RWPE2 (cell line): Measurements from ENCODE around the gene CALML3.

ENCODE experiments used
- ATAC-seq: fragments of 200-7000 bp; cut with Tn5 transposase; 3 replicates; pipeline ENCODE4 v1.9.1; 2021; ENCODE audit warnings: low read depth
- DNase-seq: peaks from one replicate; pipeline ENCODE4 v3.0.0-alpha.2; 2020; ENCODE audit warnings: low spot score
- H3K27ac ChIP-seq: fragments of 450-650 bp; 2 replicates; pipeline ENCODE4 v1.5.1; 2017; ENCODE audit warnings: mild to moderate bottlenecking; ENCODE audit not compliant: poor library complexity, severe bottlenecking
- H3K27me3 ChIP-seq: fragments of 250-450 bp; sonication (Bioruptor Pico); 2 replicates; pipeline ENCODE4 v1.5.1; 2021; ENCODE audit warnings: mild to moderate bottlenecking, moderate library complexity; ENCODE audit not compliant: insufficient read depth, poor library complexity, severe bottlenecking
- H3K36me3 ChIP-seq: fragments of 250-450 bp; sonication (Bioruptor Pico); 2 replicates; pipeline ENCODE4 v1.5.1; 2020; ENCODE audit warnings: low read depth, mild to moderate bottlenecking, moderate library complexity
- H3K4me1 ChIP-seq: fragments of 250-450 bp; sonication (Bioruptor Pico); 2 replicates; pipeline ENCODE4 v1.5.1; 2021; ENCODE audit warnings: mild to moderate bottlenecking, moderate library complexity; ENCODE audit not compliant: insufficient read depth, poor library complexity, severe bottlenecking
- H3K4me3 ChIP-seq: fragments of 250-450 bp; sonication (Bioruptor Pico); 2 replicates; pipeline ENCODE4 v1.5.1; 2021; ENCODE audit warnings: mild to moderate bottlenecking, moderate library complexity; ENCODE audit not compliant: severe bottlenecking
- H3K9me3 ChIP-seq: fragments of 250-450 bp; sonication (Bioruptor Pico); 2 replicates; pipeline ENCODE4 v1.5.1; 2021; ENCODE audit warnings: mild to moderate bottlenecking, moderate library complexity; ENCODE audit not compliant: severe bottlenecking
- TF ChIP-seq, protein P1 (sequence below): fragments of 450-650 bp; IDR thresholded peaks from one replicate; pipeline ENCODE4 v1.5.1; 2017; ENCODE audit warnings: mild to moderate bottlenecking, moderate library complexity; ENCODE audit not compliant: poor library complexity, severe bottlenecking

The CALML3 gene

DNA sequence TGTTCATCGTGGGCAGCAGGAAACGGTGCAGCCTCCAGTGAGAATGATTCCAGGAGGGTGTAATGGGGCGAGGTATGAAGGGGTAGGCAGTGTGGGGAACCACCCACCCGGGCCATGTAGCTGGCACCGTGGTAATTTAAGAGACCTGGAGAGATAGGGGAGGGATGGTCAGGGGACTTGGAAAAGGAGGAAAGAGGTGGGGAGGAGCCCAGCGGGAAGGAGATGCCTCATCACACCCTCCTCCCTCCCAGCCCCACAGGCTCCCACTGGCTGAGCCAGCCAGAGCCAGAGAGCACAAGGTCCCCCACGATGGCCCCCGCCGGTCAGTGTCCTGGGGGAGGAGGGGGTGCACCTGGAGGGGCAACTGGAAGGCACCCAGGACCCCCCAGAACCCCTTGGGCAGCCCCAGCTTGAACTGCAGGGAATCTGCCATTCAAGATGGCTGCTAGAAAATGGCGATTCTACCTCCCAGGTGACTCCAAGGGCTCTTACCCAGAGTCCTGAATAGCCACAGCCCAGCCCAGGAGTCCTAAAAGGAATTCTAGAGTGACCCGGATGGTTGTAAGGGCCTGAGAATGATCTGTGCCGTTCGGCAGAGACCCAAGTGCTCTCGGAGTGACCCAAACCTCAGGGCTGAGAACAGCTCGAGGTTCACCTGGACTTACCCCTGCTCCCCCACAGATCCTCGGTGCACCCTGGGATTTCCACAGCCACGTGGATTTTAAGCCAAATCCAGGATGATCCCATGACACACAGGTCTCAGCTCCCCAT, 28.8 kb downstream of the CALML3 start:
- Histone ChIP-seq H3K27ac (peak overlapping the region; percentile 99), H3K4me1 (peaks cover 40% of the 10 kb centered on the region), H3K4me3 (no peak overlapping the region), H3K27me3 (no peaks in the 10 kb centered on the region), H3K36me3 (no peaks in the 10 kb centered on the region), H3K9me3 (no peaks in the 10 kb centered on the region)
- ATAC-seq (no peak), DNase-seq (peak; percentile 24)
- TF ChIP-seq, protein P1, sequence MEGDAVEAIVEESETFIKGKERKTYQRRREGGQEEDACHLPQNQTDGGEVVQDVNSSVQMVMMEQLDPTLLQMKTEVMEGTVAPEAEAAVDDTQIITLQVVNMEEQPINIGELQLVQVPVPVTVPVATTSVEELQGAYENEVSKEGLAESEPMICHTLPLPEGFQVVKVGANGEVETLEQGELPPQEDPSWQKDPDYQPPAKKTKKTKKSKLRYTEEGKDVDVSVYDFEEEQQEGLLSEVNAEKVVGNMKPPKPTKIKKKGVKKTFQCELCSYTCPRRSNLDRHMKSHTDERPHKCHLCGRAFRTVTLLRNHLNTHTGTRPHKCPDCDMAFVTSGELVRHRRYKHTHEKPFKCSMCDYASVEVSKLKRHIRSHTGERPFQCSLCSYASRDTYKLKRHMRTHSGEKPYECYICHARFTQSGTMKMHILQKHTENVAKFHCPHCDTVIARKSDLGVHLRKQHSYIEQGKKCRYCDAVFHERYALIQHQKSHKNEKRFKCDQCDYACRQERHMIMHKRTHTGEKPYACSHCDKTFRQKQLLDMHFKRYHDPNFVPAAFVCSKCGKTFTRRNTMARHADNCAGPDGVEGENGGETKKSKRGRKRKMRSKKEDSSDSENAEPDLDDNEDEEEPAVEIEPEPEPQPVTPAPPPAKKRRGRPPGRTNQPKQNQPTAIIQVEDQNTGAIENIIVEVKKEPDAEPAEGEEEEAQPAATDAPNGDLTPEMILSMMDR, result no peak

DNA sequence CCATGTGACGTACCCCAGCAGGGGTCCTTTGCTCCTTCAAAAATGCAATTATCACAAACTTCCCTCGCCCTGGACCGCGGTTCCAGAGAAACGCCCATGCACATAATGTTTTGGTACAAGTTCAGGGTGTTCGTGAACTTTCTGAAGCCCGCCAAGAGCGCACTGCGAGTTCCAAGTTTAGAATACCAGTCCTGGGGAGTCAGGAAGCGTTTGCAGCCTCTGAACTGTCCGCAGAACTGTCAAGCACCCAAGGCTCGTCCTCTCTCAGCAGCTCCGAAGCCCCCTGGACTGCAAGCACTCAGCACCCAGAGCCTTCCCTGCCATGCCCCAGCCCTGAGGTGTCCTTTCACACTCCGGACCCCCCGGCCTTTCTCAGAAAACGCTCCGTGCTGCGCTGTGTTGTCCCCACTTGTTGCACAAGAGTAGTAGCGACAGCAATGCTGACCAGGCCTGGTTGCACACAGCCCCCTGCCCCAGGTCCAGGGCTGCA, 30.3 kb downstream of the CALML3 start:
- no peak for ATAC-seq
- TF ChIP-seq, protein P1, result no peak
- Histone ChIP-seq H3K9me3 (no peaks in the 10 kb centered on the region), H3K36me3 (no peaks in the 10 kb centered on the region), H3K4me1 (peaks cover 38% of the 10 kb centered on the region), H3K27ac (peak overlapping the region; percentile 99), H3K27me3 (no peaks in the 10 kb centered on the region), H3K4me3 (no peak overlapping the region)
- DNase-seq, result no peak

DNA sequence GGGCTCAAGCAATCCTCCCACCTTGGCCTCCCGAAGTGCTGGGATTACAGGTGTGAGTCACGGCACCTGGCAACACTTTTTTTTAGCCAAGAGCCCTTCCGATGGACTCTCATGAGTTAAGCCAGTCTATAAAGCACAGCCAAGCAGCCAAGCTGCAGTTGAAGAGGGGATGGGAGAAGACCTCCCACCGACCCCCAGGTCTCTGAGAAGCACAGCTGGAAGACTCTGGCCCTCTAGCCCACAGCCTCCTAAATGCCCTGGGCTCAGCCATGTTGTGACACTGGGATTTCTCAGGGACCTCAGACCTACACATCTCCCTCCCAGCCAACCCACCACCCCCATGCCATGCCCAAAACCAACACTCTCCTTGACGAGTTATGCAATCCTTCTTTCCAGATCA, 31.1 kb downstream of the CALML3 start:
- Histone ChIP-seq H3K36me3 (no peaks in the 10 kb centered on the region), H3K4me1 (peaks cover 37% of the 10 kb centered on the region), H3K4me3 (no peak overlapping the region), H3K27me3 (no peaks in the 10 kb centered on the region), H3K9me3 (no peaks in the 10 kb centered on the region), H3K27ac (no peak overlapping the region)
- TF ChIP-seq, protein P1, result no peak
- DNase-seq (no peak), ATAC-seq (no peak)

DNA sequence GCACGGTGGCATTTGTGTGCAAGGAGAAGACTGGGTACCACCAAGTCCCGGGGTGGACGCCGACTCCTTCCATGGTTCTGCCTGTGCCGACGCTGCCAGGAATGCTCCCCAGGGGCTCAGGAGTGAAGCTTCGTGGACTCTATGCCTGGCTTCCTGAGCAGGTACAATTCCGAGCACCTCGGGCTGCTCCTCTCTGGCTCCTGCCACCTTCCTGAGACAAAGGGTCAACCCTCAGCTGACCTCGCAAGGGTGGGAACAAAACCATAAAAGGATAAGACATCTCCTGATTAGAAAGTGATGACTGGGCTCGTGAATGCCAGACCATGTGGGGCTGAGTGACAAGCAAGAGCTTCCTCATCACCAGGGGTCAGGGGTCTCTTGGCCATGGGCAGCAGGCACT, 31.8 kb downstream of the CALML3 start:
- Histone ChIP-seq H3K36me3 (no peaks in the 10 kb centered on the region), H3K9me3 (no peaks in the 10 kb centered on the region), H3K4me3 (no peak overlapping the region), H3K27ac (no peak overlapping the region), H3K27me3 (no peaks in the 10 kb centered on the region), H3K4me1 (peaks cover 30% of the 10 kb centered on the region)
- peak; percentile 35 for DNase-seq
- ATAC-seq, result no peak
- TF ChIP-seq, protein P1, result no peak
